HG03095 (cell line): ENCODE data around the gene PSKH1.
"Not testable (repeated sequence)": the region's sequence is repeated elsewhere in the genome, so short reads cannot be mapped to it uniquely, and the experiment has no call there.

Experiments
- ATAC-seq: cut with Tn5 transposase; IDR thresholded peaks from one replicate; pipeline ENCODE4 v1.9.1; 2021; ENCODE audit warnings: moderate library complexity; ENCODE audit not compliant: unreplicated experiment

PSKH1 gene

GRCh38 chr16:67957622-67958021 is 64.6 kb downstream of the PSKH1 start:
- no peak for ATAC-seq

- ATAC-seq: no peak
Measured at GRCh38 chr16:67959536-67960329, 66.7 kb downstream of the PSKH1 start.

- ATAC-seq: no peak
Measured at GRCh38 chr16:67961551-67961957, 68.5 kb downstream of the PSKH1 start.

GRCh38 chr16:67962135-67962534 is 69.1 kb downstream of the PSKH1 start:
- no peak for ATAC-seq

- ATAC-seq: no peak
Measured at GRCh38 chr16:67963292-67963661, 70.2 kb downstream of the PSKH1 start.

- no peak for ATAC-seq
Measured at GRCh38 chr16:67963662-67964321, 70.7 kb downstream of the PSKH1 start.

- ATAC-seq: no peak
Measured at GRCh38 chr16:67964477-67965131, 71.5 kb downstream of the PSKH1 start.

GRCh38 chr16:67965668-67966548 is 72.9 kb downstream of the PSKH1 start:
- no peak for ATAC-seq

- no peak for ATAC-seq
Measured at GRCh38 chr16:67966549-67967182, 73.6 kb downstream of the PSKH1 start.

GRCh38 chr16:67967183-67967957 is 74.3 kb downstream of the PSKH1 start:
- no peak for ATAC-seq

GRCh38 chr16:67967958-67968399 is 74.9 kb downstream of the PSKH1 start:
- ATAC-seq: peak; percentile 18

- peak; percentile 71 for ATAC-seq
Measured at GRCh38 chr16:67968400-67969253, 75.6 kb downstream of the PSKH1 start, which contains the start of gene SLC12A4. SLC12A4 (minus strand) TSS chr16:67968637; CDS start chr16:67968553, 84 bp downstream.

- no peak for ATAC-seq
Measured at GRCh38 chr16:67969254-67970039, 76.4 kb downstream of the PSKH1 start.

GRCh38 chr16:67971111-67971510 is 78.1 kb downstream of the PSKH1 start:
- no peak for ATAC-seq

GRCh38 chr16:67972285-67972684 is 79.2 kb downstream of the PSKH1 start:
- ATAC-seq: not testable (repeated sequence)

GRCh38 chr16:67975321-67976105 is 82.5 kb downstream of the PSKH1 start:
- no peak for ATAC-seq

GRCh38 chr16:67976205-67976604 is 83.2 kb downstream of the PSKH1 start:
- no peak for ATAC-seq
